NCI-H774 (cell line): ENCODE results near the gene TEX101.
"Not testable (repeated sequence)": the region's sequence is repeated elsewhere in the genome, so short reads cannot be mapped to it uniquely, and the experiment has no call there.

ENCODE experiments used
- DNase-seq: peaks from one replicate; lab custom pipeline; 2025; lab: John Stamatoyannopoulos, UW

TEX101 gene, protein sequence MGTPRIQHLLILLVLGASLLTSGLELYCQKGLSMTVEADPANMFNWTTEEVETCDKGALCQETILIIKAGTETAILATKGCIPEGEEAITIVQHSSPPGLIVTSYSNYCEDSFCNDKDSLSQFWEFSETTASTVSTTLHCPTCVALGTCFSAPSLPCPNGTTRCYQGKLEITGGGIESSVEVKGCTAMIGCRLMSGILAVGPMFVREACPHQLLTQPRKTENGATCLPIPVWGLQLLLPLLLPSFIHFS

DNA sequence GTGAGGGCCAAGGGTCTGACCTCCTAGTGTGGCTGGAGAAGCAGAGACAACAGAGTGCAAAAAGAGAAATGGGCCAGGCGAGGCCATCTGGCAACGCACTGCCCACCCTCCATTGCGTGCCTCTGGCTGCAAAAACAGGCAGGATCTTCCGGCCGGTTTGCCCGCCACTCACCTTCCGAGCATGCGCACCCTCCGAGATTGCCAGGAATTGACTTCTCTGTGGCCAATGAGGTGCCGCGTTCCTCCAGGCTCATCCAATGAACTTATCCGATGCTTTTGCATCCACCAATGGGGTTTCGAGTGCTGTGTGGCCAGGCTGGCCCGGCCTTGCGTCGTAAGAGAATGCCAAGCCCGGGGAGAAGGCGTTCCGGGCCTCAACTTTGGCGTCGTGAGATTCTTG lies at the start of gene TEX101:
TSS of gene TEX101 (plus strand) at position 337 of the 400 bp plus-strand sequence. CDS start 1,030 bp downstream, outside the sequence.
- no peak for DNase-seq

DNA sequence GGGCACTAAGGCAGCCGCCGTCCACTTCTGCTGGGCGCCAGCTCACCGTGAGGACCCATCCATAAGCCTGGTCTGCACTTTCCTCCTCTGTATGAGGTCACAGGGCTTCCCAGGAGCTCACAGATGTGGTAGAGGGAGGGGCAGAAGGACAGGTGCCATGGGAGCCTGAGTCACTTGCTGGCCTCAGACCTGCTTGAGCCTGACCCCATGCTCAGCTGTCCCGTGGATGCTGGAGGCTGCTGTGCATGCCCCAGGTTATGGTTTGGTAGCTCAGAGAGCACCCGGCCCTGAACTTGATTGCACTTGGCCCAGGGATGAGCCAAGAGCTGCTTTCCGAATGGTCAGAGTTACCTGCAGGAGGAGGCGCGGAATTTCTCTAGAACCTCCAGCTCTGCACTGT lies 49.0 kb upstream of the TEX101 start:
- not testable (repeated sequence) for DNase-seq

GRCh38 chr19:43367822-43368221 lies 46.9 kb upstream of the TEX101 start:
- no peak for DNase-seq

- DNase-seq, result not testable (repeated sequence)
These were observed 45.8 kb upstream of the TEX101 start for GRCh38 chr19:43368897-43369296.

GRCh38 chr19:43371909-43372308 lies 42.8 kb upstream of the TEX101 start:
- no peak for DNase-seq

DNA sequence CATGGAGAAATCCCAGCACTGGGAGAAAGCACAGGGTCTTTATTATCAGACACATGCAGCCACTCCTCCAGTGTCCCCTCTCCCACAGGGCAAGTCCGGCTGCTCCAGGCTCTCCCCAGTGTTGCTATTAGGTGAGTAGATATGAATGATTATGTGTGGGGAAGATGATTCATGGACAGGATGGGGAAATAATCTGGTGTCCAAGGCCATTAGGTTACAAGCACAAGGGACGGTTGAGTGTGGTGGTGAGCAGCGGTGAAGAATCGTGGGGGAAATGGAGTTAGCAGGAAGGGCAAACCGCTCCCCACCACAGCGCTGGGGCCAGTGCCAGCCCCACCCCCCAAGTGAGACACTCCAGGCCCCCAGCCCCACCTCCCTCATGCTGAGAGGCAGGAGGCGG lies 42.2 kb upstream of the TEX101 start:
- no peak for DNase-seq

DNA sequence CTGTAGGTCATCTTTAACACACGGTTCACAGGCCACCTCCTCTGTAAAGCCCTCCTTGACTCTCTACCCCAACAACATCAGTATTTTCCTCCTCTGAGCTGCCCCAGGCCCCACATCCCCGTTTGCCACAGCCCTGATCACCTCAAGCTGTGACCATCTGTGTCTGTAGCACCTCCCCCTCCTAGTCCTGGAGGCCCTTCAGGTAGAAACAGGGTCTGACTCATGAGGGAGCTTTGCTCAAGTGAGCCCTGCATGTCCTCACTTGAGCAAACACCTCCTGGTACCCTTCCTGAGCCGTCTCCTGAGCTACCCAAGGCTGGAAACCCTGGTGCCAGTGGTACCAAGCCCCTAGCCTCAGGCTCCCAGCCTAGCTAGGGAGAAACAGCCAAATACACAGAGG lies 37.1 kb upstream of the TEX101 start:
- not testable (repeated sequence) for DNase-seq

GRCh38 chr19:43380008-43380407 lies 34.7 kb upstream of the TEX101 start:
- DNase-seq, result no peak

- no peak for DNase-seq
These were observed 33.8 kb upstream of the TEX101 start for GRCh38 chr19:43380771-43381386.

DNA sequence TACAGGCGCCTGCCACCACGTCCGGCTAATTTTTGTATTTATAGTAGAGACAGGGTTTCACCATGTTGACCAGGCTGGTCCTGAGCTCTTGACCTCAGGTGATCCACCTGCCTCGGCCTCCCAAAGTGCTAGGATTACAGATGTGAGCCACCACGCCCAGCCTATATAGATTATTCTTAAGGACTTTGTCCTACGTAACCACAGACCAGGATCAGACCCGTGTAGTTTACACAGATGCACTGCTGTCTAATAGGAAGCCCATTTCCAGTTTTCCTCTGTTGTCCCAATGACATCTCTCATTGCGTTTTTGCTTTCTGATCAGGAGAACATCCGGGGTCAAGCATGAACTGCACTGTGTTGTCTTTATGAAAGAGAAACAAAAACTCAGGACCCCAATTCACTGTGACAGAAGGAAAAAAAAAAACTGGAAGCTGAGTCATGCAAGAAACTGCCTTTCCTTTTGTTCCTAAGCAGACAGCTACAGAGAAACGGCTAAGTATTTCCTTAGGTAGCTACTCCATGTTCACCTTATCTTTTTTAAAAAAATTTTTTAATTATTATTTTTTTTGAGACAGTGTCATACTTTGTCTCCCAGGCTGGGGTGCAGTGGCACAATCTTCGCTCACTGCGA lies 32.0 kb upstream of the TEX101 start:
- not testable (repeated sequence) for DNase-seq

- DNase-seq, result not testable (repeated sequence)
These were observed 31.4 kb upstream of the TEX101 start for GRCh38 chr19:43383254-43383653.

DNA sequence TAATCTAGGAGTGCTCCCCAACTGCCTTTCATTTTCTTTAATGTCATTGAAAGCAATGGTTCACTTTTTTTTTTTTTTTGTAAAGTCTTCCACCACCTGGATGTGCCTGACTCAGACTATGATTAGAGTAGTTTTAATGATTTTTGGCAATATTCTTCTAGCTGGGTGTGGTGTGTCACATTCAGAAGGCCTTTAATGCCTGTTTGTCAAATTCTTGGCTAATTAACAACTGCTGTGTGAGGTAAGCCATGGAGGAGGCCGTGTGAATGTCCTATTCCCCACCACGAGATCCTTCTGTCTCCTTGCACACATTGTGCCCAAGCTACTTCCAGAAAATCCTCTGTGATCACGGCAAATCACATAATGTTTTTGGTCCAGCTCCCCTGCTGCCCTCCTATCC lies 30.9 kb upstream of the TEX101 start:
- DNase-seq, result not testable (repeated sequence)

GRCh38 chr19:43390903-43391551 lies 23.7 kb upstream of the TEX101 start:
- peak; percentile 79 for DNase-seq

- peak; percentile 32 for DNase-seq
These were observed 23.1 kb upstream of the TEX101 start for GRCh38 chr19:43391552-43391935.

DNA sequence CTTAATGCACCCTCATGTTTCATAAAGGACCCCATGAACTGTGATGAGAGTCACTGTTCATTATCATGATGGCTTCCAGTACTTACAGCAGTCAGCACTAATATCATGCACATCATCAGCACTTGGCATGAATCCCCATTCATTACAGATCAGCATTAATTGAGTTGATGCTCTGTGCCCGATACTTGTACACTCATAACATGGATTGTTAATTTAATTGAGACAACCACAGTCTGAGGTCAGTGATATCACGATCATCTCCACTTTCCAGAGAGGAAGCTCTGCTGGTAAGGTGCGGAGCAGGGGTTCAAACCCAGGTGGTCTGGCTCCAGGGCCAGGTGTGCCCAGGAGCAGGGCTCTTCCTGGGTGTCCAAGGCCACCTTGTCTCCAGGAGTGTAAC lies 21.2 kb upstream of the TEX101 start:
- DNase-seq, result not testable (repeated sequence)

DNA sequence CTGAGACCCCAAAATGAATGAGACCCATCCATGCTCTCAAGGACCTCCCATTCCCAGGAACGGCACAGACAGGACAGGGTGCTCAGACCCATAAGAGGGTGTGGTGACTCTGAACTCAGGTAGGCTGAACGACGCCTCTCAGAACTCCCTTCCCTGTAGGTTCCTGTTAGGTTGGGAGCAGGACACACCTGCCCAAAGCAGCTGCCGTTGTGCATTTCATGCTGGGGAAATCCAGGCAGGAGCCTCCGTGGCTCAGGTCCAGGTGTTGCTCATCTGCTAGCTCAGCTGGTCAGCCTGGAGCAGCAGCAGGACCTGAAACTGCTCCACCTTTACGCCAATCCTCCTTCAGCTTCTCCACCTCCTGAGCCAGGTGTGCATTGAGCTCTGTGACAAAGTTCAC lies 19.1 kb upstream of the TEX101 start:
- peak; percentile 46 for DNase-seq

DNA sequence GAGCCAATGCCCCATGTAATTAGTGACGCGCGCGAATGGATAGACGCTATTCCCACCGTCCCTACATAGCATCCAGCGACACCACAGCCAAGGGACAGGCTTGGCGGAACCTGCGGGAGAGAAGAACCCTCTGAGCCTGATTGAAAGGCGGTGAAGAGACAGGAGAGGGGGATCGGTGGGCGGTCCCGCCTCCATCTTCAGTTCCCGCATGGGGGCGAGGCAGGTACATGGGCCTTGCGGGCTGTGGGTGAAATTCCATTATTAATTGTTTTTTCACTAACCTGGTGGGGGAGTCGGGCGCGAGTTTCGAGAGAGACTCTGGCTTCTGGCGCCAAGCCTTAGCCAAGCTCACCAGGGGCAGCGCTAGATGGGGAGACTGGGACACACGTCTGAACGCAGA lies 8.4 kb upstream of the TEX101 start:
- no peak for DNase-seq

GRCh38 chr19:43407416-43408005 lies 7.2 kb upstream of the TEX101 start:
- no peak for DNase-seq

GRCh38 chr19:43408043-43408442 lies 6.6 kb upstream of the TEX101 start:
- no peak for DNase-seq

- no peak for DNase-seq
These were observed 5.3 kb upstream of the TEX101 start for GRCh38 chr19:43409415-43409814.

- no peak for DNase-seq
These were observed 2.2 kb upstream of the TEX101 start for GRCh38 chr19:43412441-43412840.

DNA sequence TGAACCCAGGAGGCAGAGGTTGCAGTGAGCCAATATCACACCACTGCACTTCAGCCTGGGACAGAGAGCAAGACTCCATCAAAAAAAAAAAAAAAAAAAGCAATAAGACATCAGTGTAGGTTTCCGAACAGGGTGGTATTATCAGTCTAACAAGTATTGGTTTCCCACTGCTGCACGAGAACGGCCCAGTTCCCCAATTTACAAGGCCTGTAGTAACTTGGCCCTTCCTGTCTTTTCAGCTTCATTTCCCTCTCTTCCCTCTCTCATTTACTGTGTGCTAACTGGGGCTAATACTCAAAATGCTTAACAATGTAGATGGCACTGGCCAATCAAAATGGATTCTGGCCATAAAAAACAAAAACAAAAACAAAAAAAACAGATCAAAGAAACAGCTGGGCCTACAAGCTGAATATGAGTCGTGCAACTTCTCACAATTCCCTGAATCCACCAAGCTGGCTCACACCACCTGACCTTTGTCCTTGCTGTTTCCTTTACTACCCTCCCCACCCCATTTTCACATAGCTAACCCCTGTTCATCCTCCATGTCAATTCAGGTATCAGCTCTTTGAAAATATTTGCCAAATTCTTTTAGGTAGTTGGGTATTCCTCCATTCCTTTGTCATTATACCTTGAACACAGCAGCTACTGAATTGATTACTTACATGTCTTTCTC lies 2.4 kb downstream of the TEX101 start:
- DNase-seq, result no peak
